Endodermal cell (in vitro differentiated cells): ENCODE measurements around the gene ATP5F1E. TPM values are rescaled to one million over a fixed set of nuclear protein-coding genes. Genes with fewer than 3 reads are reported as not detected.
A peak's percentile ranks its signal among the peaks of the same experiment; 100 is the strongest.

Experiments
- DNase-seq: peaks from one replicate; pipeline ENCODE4 v3.0.0-alpha.2; 2017
- H3K27ac ChIP-seq: 2 replicates; pipeline ENCODE4 v1.5.1; 2013; ENCODE audit warnings: mild to moderate bottlenecking, low read depth, low read length, moderate library complexity
- H3K27me3 ChIP-seq: 2 replicates; pipeline ENCODE4 v1.6.1; 2013; ENCODE audit warnings: mild to moderate bottlenecking, low read length, moderate library complexity; ENCODE audit not compliant: insufficient read depth, control insufficient read depth, poor library complexity, severe bottlenecking
- H3K36me3 ChIP-seq: 2 replicates; pipeline ENCODE4 v1.7.0; 2013; ENCODE audit warnings: mild to moderate bottlenecking, low read length, moderate library complexity; ENCODE audit not compliant: control insufficient read depth, insufficient read depth
- H3K4me1 ChIP-seq: one replicate; pipeline ENCODE4 v1.7.0; 2013; ENCODE audit warnings: low read length; ENCODE audit not compliant: control insufficient read depth, insufficient read depth
- H3K4me3 ChIP-seq: 2 replicates; pipeline ENCODE4 v1.5.1; 2013; ENCODE audit warnings: mild to moderate bottlenecking, low read length, moderate library complexity
- H3K9ac ChIP-seq: 2 replicates; pipeline ENCODE4 v1.6.1; 2013; ENCODE audit warnings: mild to moderate bottlenecking, low read length, moderate library complexity; ENCODE audit not compliant: poor library complexity, severe bottlenecking; ENCODE audit errors: extremely low read depth
- H3K9me3 ChIP-seq: 2 replicates; pipeline ENCODE4 v1.6.1; 2013; ENCODE audit warnings: mild to moderate bottlenecking, low read length, moderate library complexity; ENCODE audit not compliant: control insufficient read depth
- H3K27ac Mint-ChIP-seq: 2 replicates; pipeline ENCODE4 v1.8.0; 2020; ENCODE audit warnings: mixed read lengths
- H3K27me3 Mint-ChIP-seq: 2 replicates; pipeline ENCODE4 v1.8.0; 2021; ENCODE audit warnings: mild to moderate bottlenecking, mixed read lengths; ENCODE audit not compliant: insufficient read depth
- H3K36me3 Mint-ChIP-seq: 2 replicates; pipeline ENCODE4 v1.8.0; 2020; ENCODE audit warnings: low read depth, mixed read lengths
- H3K4me1 Mint-ChIP-seq: 2 replicates; pipeline ENCODE4 v1.8.0; 2020; ENCODE audit warnings: mixed read lengths
- H3K4me3 Mint-ChIP-seq: 2 replicates; pipeline ENCODE4 v1.8.0; 2020; ENCODE audit warnings: mild to moderate bottlenecking, moderate library complexity, mixed read lengths
- H3K9me3 Mint-ChIP-seq: 2 replicates; pipeline ENCODE4 v1.8.0; 2020; ENCODE audit warnings: mild to moderate bottlenecking, mixed read lengths
- WGBS, 2 experiments: methylation state at CpG; one replicate each; pipeline versions ENCODE4 v1.1.5 to v1.1.7; 2013; ENCODE audit warnings: missing lambda C conversion rate in 2 of 2, mixed read lengths in 1 of 2; ENCODE audit not compliant: insufficient coverage in 1 of 2, insufficient read length in 1 of 2; 5-methylcytosine and 5-hydroxymethylcytosine counted together
- total RNA-seq, 2 donors: library from RNA; stranded (reverse); fragmentation: NEBNext Ultra II Directional in 1 of 2; extraction: Animal tissue kit (Norgen Biotek cat#: 25700) in 1 of 2; gene quantifications; 2 replicates in 1 of 2; 3 replicates in 1 of 2; pipeline ENCODE4 v1.2.1, GENCODE V29; 2021
- TF ChIP-seq, protein P1 (sequence below): fragments of 200-600 bp; sonication (generic); conservative IDR thresholded peaks from 2 replicates; pipeline ENCODE4 v1.5.0; 2021; ENCODE audit warnings: antibody characterized with exemption, mild to moderate bottlenecking

The ATP5F1E gene
- total RNA-seq, 2 donors from 2014 or later, result 52.6 to 62.6 TPM

DNA sequence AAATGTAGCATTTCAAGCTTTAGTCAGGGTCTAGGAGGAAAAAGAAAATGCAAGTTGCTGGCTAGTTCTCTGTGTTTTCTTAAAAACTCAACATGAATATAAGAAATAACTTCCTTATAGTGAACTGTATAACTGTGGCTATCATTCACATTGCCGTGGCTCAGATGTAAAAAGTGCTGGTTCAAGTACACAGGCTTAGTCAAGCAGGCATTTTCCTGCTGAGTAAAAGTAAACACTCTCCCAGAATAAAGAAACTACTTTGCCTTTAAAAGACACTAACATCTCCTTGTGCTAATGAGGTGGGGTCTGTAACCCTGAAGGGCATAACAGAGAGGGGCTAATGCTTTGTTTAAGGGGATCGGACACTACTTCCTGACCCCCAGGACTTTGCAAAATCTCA is 3.3 kb downstream of the ATP5F1E start:
- Histone ChIP-seq H3K36me3 (peaks cover 65% of the 10 kb centered on the region), H3K27me3 (no peaks in the 10 kb centered on the region), H3K4me1 (peaks cover 7% of the 10 kb centered on the region), H3K9me3 (no peaks in the 10 kb centered on the region), H3K9ac (no peak overlapping the region), H3K4me3 (peak overlapping the region; percentile 63), H3K27ac (no peak overlapping the region)
- TF ChIP-seq, protein P1, sequence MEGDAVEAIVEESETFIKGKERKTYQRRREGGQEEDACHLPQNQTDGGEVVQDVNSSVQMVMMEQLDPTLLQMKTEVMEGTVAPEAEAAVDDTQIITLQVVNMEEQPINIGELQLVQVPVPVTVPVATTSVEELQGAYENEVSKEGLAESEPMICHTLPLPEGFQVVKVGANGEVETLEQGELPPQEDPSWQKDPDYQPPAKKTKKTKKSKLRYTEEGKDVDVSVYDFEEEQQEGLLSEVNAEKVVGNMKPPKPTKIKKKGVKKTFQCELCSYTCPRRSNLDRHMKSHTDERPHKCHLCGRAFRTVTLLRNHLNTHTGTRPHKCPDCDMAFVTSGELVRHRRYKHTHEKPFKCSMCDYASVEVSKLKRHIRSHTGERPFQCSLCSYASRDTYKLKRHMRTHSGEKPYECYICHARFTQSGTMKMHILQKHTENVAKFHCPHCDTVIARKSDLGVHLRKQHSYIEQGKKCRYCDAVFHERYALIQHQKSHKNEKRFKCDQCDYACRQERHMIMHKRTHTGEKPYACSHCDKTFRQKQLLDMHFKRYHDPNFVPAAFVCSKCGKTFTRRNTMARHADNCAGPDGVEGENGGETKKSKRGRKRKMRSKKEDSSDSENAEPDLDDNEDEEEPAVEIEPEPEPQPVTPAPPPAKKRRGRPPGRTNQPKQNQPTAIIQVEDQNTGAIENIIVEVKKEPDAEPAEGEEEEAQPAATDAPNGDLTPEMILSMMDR, result no peak
- Mint-ChIP-seq H3K36me3 (peaks cover 62% of the 10 kb centered on the region), H3K9me3 (no peaks in the 10 kb centered on the region), H3K27ac (no peak overlapping the region), H3K27me3 (peaks cover 61% of the 10 kb centered on the region), H3K4me1 (peaks cover 30% of the 10 kb centered on the region), H3K4me3 (peak overlapping the region; percentile 7)
- 43% methylated on average over 1 to 2 of the region's 2 CpGs for WGBS, 2 experiments
- DNase-seq, result no peak

DNA sequence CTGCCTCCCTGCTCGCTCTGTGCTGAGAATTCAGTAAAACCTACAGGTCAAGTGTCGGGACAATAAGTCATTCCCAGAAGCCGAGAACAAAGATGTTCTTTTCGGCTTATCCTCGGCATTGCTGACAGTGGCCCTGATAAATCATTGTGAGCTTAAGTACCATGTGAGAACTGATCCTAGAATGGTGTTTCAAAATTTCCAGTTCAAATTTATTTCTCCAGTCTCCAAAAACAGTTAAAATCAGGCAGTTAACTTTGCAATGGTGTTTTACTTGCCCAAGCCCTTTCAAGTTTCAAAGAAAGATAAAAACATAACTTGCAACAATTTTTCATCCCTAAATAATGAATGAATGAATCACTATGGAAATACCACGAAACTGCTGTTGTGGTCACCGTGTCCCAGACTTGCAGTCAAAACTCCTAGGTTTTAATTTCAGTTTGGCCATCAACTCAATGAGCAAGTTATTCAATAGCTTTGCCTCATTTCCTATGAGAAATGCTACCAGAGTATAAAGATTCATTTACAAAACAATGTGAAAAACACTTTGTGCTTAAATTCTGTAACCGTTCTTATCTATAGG is 4.3 kb downstream of the ATP5F1E start:
- H3K9me3 Mint-ChIP-seq, result no peaks in the 10 kb centered on the region
- H3K36me3 Mint-ChIP-seq, result peaks cover 70% of the 10 kb centered on the region
- no peak for DNase-seq
- H3K27ac ChIP-seq, result no peak overlapping the region
- no peak overlapping the region for H3K4me3 Mint-ChIP-seq
- H3K27me3 Mint-ChIP-seq, result peaks cover 64% of the 10 kb centered on the region
- H3K4me1 ChIP-seq, result peaks cover 7% of the 10 kb centered on the region
- H3K9ac ChIP-seq, result no peak overlapping the region
- H3K27me3 ChIP-seq, result no peaks in the 10 kb centered on the region
- TF ChIP-seq, protein P1, result no peak
- H3K4me1 Mint-ChIP-seq, result peaks cover 30% of the 10 kb centered on the region
- WGBS, 2 experiments, result 74 to 76% methylated on average over 6 to 8 of the region's 8 CpGs
- H3K9me3 ChIP-seq, result no peaks in the 10 kb centered on the region
- H3K4me3 ChIP-seq, result peak overlapping the region; percentile 36
- peaks cover 69% of the 10 kb centered on the region for H3K36me3 ChIP-seq
- H3K27ac Mint-ChIP-seq, result no peak overlapping the region

DNA sequence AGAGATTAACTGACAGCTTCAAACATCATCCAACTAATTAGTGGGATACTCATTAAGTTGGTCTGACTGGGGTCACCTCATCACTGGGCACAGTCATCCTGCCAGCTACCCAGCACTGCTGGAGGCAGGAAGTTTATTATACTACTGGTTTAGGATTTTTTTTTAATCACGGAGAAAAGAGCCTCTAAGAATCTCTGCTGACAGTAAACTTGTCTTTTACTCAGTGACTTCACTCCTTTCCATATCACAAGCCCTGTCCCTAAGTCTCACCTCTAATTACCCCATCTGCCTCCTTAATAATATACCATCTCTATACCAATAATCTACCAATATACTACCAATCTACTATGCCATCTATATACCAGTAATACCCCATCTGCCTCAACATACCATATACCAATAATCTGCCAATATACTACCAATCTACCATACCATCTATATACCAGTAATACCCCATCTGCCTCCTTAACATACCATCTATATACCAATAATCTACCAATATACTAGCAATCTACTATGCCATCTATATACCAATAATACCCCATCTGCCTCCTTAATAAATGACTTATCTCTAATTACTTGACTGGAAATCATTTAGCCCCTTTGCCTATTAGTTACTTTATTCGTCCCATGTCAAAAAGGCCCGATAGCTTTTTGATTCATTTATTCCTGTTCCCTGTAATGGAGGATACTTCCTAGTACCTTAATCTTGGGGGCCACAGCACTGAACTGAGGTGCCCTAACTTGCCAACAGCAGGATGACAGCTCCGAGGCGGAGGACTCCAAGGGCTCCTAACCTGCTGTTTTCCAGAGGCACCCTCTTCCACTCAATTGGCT is 5.0 kb downstream of the ATP5F1E start:
- H3K9me3 ChIP-seq, result no peaks in the 10 kb centered on the region
- H3K36me3 ChIP-seq, result peaks cover 73% of the 10 kb centered on the region
- no peak overlapping the region for H3K9ac ChIP-seq
- Mint-ChIP-seq H3K27ac (no peak overlapping the region), H3K9me3 (no peaks in the 10 kb centered on the region), H3K4me3 (no peak overlapping the region), H3K36me3 (peaks cover 77% of the 10 kb centered on the region), H3K27me3 (peaks cover 67% of the 10 kb centered on the region), H3K4me1 (peaks cover 30% of the 10 kb centered on the region)
- no peak overlapping the region for H3K27ac ChIP-seq
- TF ChIP-seq, protein P1, result no peak
- 75 to 83% methylated on average over 5 of the region's 5 CpGs for WGBS, 2 experiments
- peak overlapping the region; percentile 36 for H3K4me3 ChIP-seq
- DNase-seq, result no peak
- H3K4me1 ChIP-seq, result peaks cover 7% of the 10 kb centered on the region
- no peaks in the 10 kb centered on the region for H3K27me3 ChIP-seq
